IPS-15b (cell line): ENCODE data around the gene ZNRF1.

Experiments used
- H3K27me3 ChIP-seq: one replicate; pipeline ENCODE4 v1.6.1; 2013; ENCODE audit warnings: low read length; ENCODE audit not compliant: control insufficient read depth, insufficient read depth
- H3K36me3 ChIP-seq: one replicate; pipeline ENCODE4 v1.6.1; 2013; ENCODE audit warnings: low read length; ENCODE audit not compliant: control insufficient read depth, insufficient read depth
- H3K4me1 ChIP-seq: one replicate; pipeline ENCODE4 v1.6.1; 2013; ENCODE audit warnings: mild to moderate bottlenecking, low read length; ENCODE audit not compliant: control insufficient read depth, insufficient read depth
- H3K4me3 ChIP-seq: one replicate; pipeline ENCODE4 v1.5.1; 2013; ENCODE audit warnings: low read depth, low read length
- H3K9ac ChIP-seq: one replicate; pipeline ENCODE4 v1.6.1; 2013; ENCODE audit warnings: low read depth, mild to moderate bottlenecking, low read length
- H3K9me3 ChIP-seq: one replicate; pipeline ENCODE4 v1.6.1; 2013; ENCODE audit warnings: mild to moderate bottlenecking, low read length; ENCODE audit not compliant: control insufficient read depth, insufficient read depth

The ZNRF1 gene

DNA sequence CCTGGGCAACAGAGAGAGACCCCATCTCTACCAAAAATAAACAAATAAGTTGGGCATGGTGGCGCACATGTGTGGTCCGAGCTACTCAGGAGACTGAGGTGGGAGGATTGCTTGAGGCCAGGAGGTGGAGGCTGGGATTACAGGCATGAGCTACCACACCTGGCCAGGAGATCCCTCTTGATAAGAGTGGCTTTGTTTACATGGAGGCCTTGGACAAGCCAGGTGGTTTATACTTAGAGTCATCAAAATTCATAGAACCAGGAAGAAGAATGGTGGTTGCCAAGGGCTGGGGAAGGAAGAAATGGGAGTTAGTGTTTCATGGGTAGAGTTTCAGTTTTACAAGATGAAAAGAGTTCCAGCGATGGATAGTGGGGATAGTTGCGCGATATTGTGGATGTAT, 140.7 kb downstream of the ZNRF1 start:
- Histone ChIP-seq H3K27me3 (no peaks in the 10 kb centered on the region), H3K9ac (no peak overlapping the region), H3K36me3 (no peaks in the 10 kb centered on the region), H3K4me1 (peaks cover 5% of the 10 kb centered on the region), H3K4me3 (no peak overlapping the region), H3K9me3 (no peaks in the 10 kb centered on the region)

DNA sequence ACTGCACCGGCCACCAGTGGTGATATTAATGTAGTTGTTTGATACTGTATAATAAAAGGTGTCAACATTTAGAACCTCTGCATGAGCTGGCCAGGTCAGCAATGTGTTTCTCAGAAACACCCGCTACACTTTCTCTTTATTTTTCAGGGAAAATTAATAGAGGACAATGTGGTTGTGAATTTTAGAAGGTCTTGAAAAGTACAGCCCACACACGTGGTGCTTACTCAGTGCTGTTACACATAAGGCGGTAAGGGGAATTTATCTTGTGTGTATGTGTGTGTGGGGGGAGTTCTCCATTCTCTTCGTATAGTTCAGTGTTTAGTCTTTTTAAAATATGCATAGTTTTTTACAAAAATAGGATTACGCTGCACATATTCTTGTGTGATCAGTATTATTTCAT, 145.1 kb downstream of the ZNRF1 start:
- Histone ChIP-seq H3K4me1 (no peaks in the 10 kb centered on the region), H3K9ac (no peak overlapping the region), H3K36me3 (no peaks in the 10 kb centered on the region), H3K9me3 (no peaks in the 10 kb centered on the region), H3K4me3 (no peak overlapping the region), H3K27me3 (no peaks in the 10 kb centered on the region)

DNA sequence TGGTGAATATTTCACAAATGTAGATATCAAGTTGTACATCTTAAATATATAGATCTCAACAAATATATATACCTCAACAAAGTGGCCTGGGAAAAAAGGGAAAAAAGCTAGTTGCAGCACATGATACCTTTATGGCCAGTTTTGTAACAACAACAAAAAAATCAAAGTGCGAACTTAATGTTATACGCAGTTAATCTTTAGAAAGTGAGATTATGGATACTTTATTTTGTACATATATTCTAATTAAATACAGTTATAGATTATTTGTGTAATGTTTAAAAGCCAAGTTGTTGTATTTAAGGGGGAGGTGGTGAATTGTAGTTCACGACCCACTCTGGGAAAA, 149.1 kb downstream of the ZNRF1 start:
- peak overlapping the region; percentile 73 for H3K4me3 ChIP-seq
- H3K4me1 ChIP-seq: no peaks in the 10 kb centered on the region
- H3K9ac ChIP-seq: no peak overlapping the region
- H3K27me3 ChIP-seq: no peaks in the 10 kb centered on the region
- no peaks in the 10 kb centered on the region for H3K36me3 ChIP-seq
- H3K9me3 ChIP-seq: no peaks in the 10 kb centered on the region

DNA sequence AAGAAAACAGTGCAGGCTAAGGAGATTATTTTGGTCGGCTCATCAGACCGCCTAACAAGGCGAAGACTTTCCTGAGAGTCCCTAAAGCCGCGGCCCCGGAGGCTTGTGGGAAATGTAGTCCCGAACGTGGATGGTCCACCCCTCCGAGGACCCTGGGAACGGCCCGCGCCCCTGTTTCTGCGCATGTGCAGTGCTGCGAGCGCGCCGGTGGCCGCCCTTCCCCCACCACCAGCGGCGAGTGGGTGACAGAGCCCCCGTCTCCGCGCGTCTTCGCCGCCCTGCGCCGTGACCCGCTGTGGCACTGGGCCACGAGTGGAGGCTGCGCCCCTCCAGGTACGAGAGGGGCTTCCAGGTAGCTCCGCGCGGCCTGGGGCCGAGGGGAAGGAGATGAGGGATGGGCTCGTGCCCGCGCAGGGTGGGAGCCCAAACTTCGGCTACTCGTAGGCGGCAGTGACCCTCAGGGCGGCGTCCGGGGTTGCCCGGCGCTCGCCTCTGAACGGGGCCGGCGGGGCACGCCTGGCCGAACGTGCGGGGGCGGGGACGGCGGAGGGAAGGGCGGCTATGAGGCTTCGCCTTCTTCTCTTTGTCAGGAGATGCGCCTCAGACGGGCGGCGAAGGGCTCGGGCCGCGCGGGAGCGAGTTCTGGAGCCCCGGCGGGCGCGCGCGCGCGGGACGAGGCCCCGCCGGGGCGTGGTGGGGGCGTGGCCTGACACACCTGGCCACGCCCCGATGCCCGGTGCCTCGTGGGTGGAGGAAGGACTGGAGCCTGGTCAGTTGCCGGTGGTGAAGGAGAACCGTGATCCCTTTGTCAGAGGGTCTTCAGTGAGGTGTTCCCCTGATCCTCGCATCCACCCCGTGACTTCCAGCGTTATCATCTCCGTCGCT, 149.7 kb downstream of the ZNRF1 start, which contains the start of gene ZFP1:
Gene ZFP1, plus strand, starts transcription at position 214 of the 885 bp plus-strand sequence. CDS start 4,428 bp downstream, outside the sequence.
- no peaks in the 10 kb centered on the region for H3K4me1 ChIP-seq
- no peaks in the 10 kb centered on the region for H3K36me3 ChIP-seq
- H3K9ac ChIP-seq: peak within 1 kb of the TSS; percentile 82
- H3K4me3 ChIP-seq: peak within 1 kb of the TSS; percentile 73
- H3K27me3 ChIP-seq: no peaks in the 10 kb centered on the region
- no peaks in the 10 kb centered on the region for H3K9me3 ChIP-seq

DNA sequence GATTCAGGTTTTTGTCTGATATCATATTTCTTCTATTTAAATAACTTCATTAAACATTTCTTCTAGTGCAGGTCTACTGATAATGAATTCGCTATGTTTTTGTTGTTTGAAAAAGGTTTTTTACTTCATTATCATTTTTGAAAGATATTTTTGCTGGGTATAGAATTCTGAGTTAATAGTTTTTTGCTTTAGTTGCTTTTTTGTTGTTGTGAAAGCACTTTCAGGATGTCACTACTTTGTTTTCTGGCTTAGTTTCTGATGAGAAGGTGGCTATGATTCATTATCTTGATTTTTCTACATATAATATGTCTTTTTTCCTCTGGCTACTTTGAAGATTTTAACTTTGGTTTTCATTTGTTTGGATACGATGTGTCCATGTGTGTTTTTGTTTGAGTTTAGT, 153.0 kb downstream of the ZNRF1 start:
- H3K9ac ChIP-seq: no peak overlapping the region
- no peaks in the 10 kb centered on the region for H3K27me3 ChIP-seq
- H3K4me3 ChIP-seq: no peak overlapping the region
- H3K36me3 ChIP-seq: no peaks in the 10 kb centered on the region
- no peaks in the 10 kb centered on the region for H3K4me1 ChIP-seq
- no peaks in the 10 kb centered on the region for H3K9me3 ChIP-seq

DNA sequence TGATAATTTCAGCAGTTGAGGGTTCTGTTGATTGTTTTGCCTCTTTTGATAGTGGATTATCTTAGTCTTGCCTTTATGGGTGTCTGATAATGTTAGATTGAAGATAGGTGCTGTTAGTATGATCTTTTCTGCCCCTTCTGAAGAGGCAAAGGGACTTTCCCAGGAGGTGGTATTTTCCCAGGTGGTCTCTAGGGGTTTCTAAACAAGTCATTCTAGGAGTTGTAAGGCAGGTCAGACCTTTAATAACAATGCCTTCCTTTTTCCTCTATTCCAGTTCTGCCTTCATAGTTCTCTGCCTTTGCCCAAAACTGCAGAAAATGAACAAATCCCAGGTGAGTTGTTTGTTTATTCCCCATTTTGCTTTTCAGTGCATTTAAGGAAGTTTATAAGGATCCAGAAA, 153.8 kb downstream of the ZNRF1 start:
- H3K4me3 ChIP-seq: no peak overlapping the region
- no peak overlapping the region for H3K9ac ChIP-seq
- H3K27me3 ChIP-seq: no peaks in the 10 kb centered on the region
- no peaks in the 10 kb centered on the region for H3K9me3 ChIP-seq
- no peaks in the 10 kb centered on the region for H3K36me3 ChIP-seq
- no peaks in the 10 kb centered on the region for H3K4me1 ChIP-seq

DNA sequence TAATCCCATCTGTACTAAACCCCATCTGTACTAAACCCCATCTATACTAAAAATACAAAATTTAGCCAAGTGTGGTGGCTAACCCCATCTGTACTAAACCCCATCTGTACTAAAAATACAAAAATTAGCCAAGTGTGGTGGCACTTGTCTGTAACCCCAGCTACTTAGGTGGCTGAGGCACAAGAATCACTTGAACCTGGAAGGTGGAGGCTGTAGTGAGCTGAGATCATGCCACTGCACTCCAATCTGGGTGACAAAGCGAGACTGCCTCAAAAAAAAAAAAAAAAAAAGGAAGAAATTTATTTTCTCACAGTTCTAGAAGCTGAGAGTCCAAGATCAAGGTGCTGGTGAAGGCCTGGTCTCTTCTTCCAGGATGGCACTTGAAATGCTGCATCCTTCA, 161.6 kb downstream of the ZNRF1 start:
- H3K27me3 ChIP-seq: no peaks in the 10 kb centered on the region
- no peak overlapping the region for H3K4me3 ChIP-seq
- H3K36me3 ChIP-seq: no peaks in the 10 kb centered on the region
- H3K9ac ChIP-seq: no peak overlapping the region
- H3K4me1 ChIP-seq: no peaks in the 10 kb centered on the region
- no peaks in the 10 kb centered on the region for H3K9me3 ChIP-seq
